Measurements from ENCODE around the gene ARHGEF10L.

GRCh38 chr1:17743925-17744324 is 204.4 kb downstream of the ARHGEF10L start:
- TF ChIP-seq POLR2AphosphoS5 (IDR thresholded peaks at IDR 0.05) (no peak), EP300 (IDR thresholded peaks at IDR 0.05) (no peak)
